Hepatic stellate cell (primary cell): ENCODE results near the gene HEXD.
"Not testable (repeated sequence)": the region's sequence is repeated elsewhere in the genome, so short reads cannot be mapped to it uniquely, and the experiment has no call there.

Experiments
- DNase-seq: peaks from one replicate; pipeline ENCODE4 v3.0.0; 2011; ENCODE audit warnings: low spot score

HEXD gene

DNA sequence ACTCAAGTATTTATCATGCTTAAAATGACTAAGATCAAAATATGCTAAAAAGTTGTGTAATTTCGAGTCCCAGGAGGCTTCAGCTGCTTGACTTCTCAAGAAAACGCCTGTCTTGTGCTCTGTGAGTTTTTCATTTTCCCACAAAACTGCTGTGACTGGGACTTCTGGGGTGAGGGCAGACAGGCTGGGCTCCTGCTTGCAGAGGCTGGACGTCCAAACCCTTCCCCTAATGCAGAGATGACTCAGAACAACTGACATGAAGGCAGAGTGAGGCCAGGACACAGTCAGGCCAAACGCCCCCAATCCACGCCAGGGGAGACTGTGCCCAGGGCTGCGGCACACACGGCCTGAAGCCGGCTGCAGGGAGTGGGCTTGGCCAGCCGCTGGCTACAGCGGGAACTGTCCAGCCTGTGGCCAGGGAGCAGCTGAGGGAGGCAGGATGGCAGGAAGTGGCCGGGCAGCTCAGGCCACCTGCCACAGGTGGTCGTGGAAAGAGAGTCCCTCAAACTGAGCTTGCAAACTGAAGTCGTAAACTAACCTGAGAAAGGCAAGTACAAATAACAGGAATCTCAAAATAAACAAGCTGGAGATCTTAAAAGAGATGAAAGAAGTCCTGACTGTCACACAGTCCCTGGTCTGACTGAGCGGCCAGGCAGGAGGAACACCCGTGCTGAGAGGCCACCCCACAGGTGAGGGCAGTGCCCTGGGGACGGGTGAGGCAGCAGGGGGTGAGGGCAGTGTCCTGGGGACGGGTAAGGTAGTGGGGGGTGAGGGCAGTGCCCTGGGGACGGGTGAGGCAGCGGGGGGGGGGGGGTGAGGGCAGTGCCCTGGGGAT, 21.3 kb upstream of the HEXD start:
- peak; percentile 94 for DNase-seq

DNA sequence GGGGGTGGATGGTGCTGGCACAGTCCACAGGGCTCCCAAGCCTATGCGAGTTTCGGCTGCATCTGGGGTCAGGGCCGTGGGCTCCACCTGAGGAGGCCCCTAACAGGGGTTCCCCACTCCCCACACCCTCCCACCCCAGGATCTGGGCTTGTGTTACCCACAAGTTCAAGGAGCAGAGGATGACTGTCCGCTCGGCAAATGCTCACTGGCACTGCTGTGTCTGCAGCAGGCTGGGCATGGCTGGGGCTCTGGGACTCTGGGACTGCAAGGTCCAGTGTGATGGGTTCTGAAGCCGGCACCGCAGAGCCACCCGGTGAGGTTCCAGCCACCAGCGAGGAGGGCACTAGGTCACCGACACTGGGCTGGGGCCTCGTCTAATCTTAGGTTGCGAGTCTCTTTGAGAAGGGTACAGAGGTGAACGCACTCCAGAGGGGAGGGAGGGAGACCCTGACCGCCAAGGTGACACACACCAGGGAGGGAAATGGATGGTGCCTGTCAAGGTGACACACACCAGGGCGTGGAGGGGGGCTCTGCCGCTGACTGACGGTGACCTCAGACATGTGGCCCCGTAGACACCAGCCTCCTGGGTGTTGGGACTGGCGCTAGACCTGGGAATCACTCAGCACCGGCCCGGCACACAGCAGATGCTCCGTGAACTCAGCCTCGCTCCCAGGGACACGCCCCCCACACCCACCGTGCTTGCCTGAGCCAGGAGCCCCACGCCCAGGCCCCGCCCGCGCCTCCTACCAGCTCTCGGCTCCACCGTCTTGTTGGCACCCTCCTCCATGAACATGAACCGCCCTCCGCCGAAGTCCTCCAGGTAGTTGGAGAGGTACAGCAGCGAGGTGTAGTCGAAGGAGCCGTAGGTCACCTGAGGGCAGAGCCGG, 20.5 kb upstream of the HEXD start:
- DNase-seq = no peak

DNA sequence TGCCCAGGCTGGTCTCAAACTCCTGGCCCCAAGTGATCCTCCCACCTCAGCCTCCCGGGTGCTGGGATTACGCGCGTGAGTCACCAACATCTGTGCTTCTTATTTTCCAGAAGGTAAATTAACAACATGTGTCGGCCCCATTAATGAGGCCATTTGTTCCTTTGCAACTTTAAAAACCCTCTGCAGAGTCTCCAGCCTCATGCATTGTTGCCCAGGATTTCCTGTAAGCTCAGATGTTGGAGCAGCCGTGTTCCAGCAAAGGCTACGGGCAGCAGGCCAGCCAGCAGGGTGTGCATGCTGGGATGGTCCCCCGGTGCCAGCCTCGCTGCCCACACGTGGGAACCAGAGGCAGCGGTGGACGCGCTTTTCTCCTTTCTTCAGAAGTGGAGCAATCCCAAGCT, 19.1 kb upstream of the HEXD start:
- DNase-seq = no peak

DNA sequence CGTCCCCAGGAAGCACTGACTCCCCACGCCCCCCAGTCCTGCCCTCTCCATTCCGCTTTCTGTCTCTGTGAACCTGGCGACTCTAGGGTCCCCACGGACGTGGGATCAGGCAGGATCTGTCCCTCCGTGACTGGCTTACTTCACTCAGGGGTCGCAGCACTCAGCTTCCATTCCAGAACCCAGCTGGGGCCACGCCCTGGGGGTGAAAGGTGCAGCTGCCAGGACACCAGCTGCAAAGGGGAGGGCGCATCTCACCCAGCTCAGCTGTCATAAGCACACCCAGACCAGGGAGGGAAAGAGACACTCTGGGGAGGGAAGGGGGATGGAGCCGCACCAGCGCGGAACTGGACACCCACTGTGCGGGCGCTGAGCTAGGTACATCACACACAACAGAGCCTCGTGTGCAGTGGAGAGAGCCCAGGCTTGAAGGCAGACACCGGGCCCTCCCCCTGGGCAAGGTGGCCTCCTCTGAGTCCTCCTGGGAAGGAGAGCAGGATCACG, 18.5 kb upstream of the HEXD start:
- DNase-seq = no peak

DNA sequence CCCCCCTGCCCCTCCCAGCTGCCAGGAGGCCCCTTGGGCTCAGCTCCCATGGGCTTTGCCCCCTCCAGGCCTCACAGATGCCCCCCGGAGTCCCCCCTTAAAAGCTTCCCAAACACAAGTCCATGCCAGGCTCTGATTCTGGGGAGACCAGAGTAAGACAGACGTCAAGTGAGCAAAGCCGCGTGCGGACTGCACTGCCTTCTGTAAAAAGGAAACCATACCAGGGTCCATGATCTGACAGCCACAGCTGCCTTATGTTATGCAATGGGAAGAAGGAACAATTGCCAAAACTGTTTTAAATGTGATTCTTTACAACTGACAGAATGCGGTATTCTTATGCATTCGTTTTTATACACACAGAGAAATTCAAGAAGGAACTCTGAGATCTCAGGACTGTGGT, 17.9 kb upstream of the HEXD start:
- no peak for DNase-seq

DNA sequence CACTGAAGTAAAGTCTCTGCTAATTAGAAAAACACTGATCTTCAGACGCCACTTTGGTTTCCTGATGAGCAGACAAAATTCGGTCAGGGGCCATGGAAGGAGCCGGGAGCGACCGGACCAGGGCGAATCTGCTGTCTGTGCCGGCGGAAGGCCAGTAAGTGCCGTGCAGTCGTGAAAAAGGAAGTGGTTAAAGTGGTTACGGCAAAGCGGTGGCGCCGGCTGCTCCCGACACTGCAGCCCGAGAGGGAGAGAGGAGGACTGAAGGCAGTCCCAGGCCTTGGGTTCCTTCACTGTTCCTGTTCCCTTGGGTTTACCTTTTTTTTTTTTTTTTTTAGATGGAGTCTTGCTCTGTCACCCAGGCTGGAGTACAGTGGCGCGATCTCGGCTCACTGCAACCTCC, 17.3 kb upstream of the HEXD start:
- DNase-seq = no peak

DNA sequence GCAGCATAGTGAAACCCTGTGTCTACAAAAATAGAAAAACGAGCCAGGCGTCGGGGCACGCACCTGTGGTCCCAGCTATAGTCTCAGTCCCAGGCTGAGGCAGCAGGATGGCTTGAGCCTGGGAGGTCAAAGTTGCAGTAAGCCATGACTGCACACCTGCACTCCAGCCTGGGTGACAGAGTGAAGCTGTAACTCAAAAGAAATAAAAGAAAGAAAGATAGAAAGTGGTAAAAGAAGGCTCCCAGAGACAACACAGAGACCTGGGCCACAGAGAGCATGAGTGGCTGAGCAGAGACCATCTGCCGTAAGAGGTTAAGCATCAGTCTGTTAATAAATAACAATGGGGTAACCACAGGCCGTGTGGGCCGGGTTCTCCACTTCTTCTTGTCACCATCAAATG, 15.3 kb upstream of the HEXD start:
- DNase-seq = no peak

DNA sequence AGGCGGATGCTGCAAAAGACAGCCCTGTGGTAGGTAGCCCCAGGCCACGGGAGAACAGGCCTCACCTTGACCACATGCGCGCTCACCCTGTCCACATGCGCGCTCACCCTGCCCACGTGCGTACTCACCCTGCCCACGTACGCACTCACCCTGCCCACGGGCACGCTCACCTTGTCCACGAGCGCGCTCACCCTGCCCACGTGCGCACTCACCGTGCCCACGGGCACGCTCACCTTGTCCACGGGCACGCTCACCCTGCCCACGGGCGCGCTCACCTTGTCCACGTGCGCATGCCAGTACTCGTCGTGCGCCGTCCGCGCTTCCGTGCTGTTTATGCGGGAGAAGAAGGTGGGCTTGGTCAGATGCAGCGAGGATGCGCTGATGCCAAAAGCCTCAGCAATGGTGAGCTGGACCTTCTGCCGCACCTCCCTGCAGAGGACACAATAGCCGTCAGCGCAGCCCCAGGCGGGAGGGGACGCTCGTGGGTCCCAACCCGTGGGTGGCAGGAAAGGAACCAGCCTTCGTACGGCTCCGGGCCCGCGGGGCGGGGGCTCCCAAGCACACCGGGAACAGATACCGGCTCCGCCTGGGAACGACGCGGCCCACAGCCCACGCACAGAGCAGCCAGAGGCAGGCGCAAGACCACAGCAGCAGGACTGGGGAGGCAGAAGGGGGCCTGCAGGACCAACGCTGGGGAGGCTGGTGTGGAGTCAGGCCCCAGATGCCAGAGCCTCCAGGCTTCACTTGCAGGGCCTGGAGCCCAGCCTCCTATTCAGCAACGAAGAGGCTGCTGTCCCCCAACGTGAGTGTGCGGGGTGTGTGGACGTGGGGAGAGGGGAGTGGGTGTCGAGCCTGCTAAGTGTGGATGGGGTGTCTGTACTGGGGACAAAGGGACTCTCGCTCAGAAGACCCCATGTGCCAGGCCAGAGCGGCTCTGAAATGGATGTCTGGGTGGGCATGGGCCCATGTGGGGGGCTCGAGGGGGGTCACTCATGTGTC, 14.2 kb upstream of the HEXD start:
- no peak for DNase-seq

DNA sequence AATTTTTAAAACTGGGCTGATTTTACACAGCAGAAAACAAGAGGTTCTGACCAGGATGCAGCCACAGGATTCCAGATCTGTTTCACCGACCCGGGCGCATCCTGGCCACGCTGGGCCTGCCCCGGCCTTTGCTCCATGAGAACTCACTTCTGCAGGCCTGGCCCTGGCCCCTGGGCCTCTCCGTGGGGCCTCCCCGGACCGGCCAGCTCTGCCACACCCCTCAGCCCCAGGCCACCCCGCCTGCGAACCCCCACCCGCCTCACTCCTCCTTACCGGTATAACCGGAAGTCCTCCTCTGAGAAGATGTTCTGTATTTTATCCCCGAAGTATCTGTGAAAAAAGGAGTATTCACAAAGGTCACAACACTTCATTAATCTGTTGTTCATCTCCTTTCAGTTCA, 13.1 kb upstream of the HEXD start:
- DNase-seq = no peak

DNA sequence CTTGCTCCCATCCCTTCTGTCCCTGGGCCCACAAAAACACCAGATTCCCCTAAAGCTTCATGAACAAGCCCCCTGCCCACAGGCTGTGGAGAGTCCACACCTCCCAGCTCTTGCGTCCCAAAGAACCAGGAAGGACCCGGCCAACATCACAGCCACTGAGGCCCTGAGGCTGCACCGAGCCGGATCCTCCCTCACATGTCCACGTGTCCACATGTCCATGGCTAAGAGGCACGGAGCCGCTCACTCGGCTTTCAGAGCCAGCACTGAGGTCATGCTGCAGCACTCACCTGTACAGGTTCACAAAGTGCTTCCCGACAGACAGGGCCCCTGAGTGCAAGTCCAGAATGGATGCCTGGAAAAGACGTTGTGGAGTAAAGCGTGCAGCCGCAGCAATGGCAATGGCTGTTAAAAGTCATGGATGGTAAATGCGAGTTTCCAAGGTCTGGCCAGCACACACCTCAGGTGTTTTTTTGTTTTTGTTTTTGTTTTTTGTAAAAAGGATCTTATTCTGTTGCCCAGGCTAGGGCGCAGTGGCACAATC, 11.9 kb upstream of the HEXD start:
- DNase-seq = no peak

DNA sequence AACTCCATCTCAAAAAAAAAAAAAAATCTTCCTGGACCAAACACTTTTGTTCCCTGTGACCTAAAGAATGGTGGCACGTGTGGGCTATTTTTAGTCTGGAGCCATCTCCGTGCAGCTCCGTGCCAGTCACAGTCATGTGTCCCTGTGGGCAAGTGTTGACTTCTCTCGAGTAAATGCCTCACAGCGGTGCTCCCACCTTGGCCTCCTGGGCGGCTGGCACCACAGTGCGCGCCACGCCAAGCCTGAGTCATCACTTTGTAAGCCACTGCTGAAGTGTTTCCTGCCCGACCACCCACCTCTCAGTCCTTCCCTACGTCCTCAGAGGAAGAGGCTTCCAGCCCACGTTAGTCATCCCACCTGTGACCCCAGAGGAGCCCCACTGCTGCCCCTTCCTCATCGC, 10.9 kb upstream of the HEXD start:
- DNase-seq = no peak

DNA sequence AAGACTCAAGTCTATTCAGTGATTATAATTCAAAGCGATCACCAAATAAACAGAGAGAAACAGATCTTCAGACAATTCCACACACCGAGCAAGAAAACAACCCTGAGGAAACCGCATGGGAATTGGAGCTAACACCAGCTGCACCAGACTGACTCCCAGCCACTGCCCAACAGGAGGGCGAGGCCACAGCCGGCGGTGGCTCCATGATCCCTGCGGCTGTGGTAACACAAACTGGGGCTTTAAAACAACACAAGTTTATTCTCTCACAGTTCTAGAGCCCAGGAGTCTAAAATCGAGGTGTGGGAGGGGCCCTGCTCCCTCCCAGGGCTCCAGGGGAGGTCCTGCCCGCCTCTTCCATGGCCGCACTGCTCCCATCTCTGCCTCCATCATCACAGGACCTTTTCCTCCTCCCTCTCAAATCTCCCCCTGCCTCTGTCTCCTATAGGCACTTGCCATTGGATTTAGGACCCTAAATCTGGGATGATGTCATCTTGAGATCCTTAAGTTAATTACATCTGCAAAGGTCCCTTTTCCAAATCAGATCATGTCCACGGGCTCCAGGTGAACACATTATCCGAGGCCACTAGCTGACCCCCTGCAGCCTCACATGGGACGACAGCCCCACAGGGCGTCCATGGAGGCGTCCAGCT, 9.7 kb upstream of the HEXD start:
- no peak for DNase-seq

DNA sequence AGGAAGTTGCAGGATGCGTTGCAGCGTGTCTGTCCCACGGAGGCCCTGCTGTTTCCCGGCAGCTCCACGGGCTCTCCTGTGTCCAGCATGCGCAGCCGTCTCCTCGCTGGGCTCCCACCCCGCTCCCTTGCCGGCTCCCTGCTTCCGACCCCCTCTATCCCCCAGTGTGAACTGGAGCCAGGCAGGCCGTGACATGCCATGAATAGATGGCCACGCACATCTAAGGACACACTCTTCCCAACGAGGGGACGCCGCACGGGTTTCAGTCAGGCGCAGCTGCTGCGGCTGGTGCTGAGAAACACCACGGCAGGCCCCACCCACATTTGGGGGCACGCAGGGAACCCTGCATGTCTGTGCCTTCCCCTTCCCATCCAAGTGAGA, 9.2 kb upstream of the HEXD start:
- no peak for DNase-seq

DNA sequence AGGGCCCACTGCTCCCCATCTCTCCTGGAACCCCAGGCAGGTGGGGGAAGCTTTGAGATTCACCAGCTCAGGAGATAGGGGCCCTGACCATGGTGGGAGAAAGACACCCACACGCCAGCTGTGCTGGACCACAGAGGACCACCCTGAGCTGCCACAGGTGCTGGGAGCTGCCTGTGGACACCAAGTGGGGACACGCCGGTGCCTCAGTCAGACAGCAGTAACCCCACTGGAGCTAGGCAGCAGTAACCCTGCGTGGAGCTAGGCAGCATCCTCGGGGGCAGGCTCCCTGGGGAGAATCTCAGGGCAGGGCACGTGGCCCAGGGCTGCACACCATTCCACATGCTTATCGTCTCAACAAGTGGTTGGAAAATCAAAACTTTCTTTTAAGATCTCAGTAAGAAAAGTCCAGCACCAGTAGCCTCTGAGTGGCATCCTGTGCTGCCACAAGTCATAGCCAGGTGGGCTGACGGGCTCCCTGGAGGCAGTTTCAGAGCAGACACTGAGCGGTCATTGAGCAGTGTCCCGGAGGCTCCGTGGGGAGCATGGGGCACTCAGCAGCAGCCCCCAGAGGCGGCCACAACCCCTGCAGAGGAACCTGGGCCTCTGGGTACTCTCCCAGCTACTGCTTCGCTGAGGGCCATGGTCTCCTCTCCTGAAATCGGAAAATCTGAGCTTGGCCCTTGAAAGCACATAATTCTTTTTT, 8.0 kb upstream of the HEXD start:
- DNase-seq = no peak

DNA sequence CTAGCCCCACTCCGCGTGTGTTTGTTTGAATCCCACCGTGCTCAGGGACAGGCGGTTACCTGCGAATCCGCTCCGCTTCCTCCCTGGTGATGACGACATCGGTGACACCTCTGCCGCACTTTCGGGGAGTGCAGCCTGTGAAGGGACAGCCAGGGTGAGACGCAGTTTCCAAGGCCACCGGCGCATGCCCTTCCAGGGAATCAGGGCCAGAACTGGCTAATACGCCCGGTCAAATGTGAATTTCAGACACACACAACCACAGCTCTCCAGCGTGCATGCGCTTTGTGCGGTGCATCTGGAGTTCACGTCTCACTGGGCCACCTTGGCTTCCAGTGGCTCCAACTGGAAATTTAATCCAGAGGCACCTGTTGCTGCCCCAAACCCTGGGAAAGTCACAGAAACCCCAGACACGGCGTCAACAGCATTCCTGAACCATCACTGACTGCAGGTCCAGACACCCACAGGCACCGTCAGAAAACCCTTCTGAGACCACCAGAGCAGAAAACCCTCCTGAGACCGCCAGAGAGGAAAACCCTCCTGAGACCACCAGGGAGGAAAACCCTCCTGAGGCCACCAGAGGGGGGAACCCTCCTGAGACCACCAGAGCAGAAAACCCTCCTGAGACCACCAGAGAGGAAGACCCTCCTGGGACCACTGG, 6.6 kb upstream of the HEXD start:
- DNase-seq = no peak

DNA sequence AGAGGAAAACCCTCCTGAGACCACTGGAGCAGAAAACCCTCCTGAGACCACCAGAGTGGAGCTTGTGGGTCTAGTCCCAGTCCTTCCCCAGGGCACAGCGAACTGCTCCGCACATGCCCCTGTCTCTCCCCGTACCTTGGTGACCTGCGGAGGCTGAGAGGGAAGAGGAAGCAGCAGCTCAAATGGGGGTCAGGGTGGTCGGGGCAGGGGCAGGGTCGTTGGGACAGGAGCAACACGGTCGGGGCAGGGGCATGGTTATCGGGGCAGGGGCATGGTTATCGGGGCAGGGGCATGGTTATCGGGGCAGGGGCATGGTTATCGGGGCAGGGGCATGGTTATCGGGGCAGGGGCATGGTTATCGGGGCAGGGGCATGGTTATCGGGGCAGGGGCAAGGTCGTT, 6.1 kb upstream of the HEXD start:
- DNase-seq = not testable (repeated sequence)

DNA sequence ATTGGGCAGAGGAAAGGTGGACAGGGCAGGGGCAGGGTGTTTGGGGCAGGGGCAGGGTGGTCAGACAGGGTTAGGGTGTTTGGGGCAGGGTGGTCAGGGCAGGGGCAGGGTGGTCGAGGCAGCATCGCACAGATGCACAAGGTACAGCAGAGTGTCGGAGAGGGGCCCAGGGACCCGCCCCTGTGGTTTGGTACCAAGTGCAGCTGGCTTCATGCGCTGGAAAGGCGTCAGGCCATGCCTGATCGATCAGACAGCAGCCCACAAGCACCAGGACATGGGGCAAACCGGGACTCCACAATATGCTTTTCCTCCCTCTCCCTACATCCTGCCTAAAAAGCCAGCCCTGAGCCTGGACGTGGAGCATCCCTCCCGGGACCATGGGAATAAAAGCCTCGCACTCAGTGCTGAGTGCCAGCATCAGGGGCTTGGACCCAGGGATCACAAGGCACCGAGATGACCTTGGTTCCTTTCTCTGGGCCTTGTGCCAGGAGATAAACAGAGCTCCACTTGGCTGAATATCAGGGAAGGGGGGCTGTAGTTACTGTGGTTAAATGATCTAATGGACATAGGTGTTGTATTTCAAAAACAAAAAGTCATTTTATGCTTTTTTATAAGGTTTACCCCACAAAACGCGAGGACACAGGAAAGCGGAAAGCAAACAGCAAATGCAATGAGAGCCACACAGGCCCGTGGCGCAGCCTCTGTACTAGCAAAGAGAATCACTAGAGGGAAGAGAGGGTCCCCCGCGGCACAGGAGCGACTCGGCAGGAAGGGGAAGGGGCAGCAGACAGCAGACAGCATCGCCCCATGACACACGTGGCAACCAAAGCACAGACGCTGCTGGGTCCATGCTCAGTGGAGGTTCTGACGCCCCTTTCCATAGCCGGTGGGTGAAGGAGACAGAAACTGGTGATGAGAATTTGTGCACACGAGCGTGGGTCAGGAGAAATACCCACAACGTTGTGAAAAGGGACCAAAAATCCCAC, 5.3 kb upstream of the HEXD start:
- DNase-seq = no peak

DNA sequence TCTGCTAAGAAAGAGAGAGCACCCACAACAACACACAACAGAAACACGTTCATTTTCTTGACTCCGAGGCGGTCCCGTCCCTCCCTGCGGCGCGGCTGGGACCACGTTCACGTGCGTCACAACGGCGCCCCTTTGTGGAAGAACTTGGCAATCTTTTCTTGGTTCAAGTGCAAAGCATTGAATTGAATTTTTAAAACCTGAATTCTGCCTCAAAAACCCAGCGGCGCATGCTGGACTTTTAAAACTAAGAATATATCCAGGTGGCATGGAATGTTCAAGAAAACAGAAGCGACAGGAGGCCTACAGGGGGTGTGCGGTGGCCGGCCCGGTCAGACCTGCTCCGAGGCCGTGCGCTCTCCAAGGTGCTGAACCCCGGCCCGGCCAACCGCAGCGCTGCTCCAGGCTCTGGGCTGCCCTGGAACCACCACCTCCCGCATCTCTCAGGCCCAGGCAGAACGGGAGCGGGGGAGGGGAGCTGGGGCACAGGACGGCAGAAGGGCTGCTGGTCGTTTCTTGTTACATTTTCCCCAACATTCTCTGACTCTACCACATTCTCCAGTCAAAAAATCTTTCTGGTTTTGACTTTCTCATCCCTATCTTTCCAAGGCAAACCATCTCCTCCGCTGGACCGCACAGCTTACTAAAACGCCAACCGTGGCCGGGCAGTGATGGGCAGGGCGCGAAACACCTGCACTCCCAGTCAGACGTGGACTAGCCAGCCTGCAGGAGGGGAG, 3.4 kb upstream of the HEXD start:
- DNase-seq = peak; percentile 88
